ENCODE results near the gene MAGEA3.
"Not testable (repeated sequence)": the region's sequence is repeated elsewhere in the genome, so short reads cannot be mapped to it uniquely, and the experiment has no call there.

Gene MAGEA3, protein sequence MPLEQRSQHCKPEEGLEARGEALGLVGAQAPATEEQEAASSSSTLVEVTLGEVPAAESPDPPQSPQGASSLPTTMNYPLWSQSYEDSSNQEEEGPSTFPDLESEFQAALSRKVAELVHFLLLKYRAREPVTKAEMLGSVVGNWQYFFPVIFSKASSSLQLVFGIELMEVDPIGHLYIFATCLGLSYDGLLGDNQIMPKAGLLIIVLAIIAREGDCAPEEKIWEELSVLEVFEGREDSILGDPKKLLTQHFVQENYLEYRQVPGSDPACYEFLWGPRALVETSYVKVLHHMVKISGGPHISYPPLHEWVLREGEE

GRCh38 chrX:152697952-152698931 is at the start of gene MAGEA3:
Gene MAGEA3, plus strand, starts transcription at chrX:152698794. Its CDS starts 2,039 bp downstream, at chrX:152700833.
- DNase-seq: not testable (repeated sequence)

DNA sequence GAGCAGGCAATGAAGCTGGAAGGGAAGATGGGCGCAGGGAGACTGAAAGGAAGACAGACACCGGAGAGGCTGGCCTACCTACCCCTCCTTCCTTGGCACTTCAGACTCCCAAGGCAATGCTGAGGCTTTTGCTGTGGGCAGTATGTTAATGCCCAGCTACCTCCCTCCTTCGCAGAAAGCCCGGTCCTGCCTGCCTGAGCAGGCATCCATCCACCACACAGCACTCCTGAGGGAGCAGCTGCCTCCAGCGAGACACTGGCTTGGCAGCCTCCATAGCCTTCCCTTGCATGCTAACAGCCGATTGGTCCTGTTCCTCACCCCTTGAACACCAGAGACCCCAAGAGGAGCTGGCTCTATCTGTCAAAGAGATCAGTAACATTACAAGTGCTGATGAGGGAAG is 46.5 kb upstream of the MAGEA3 start:
- DNase-seq: no peak

DNA sequence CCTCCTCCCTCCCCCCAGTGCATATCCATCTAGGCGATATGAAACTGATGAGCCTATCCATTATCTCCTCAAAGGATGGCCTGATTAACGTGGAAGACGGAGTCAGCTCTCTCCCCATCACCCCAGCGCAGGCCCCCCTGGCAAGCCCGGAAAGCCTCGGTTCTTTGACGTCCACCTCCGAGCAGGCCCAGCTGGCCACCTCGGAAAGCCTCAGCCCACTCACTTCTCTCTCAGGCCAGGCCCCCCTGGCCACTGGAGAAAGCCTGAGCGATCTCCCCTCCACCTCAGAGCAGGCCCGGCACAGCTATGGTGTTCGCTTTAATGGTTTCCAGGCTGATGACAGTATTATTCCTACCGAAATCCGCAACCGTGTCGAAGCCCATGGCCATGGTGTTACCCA is 46.1 kb upstream of the MAGEA3 start:
- no peak for DNase-seq

DNA sequence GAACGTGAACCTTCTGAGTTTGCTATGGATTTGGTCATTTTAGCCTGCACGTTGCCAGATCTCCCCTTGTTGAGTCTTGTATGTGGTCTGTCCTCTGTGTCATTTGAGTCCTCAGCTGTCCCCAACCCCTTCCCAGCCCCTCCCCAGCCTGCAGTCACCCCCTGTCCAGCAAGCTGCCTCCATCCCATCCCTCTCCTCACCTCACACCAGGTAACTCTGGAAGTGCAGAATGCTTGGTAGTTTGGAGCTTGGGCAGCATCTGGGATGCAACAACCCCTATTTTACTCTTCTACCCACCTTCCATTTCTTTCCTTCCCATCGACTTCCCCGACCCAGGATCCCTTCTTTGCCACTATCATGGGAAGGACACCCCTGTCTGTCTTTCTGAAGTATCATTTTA is 42.5 kb upstream of the MAGEA3 start:
- no peak for DNase-seq

DNA sequence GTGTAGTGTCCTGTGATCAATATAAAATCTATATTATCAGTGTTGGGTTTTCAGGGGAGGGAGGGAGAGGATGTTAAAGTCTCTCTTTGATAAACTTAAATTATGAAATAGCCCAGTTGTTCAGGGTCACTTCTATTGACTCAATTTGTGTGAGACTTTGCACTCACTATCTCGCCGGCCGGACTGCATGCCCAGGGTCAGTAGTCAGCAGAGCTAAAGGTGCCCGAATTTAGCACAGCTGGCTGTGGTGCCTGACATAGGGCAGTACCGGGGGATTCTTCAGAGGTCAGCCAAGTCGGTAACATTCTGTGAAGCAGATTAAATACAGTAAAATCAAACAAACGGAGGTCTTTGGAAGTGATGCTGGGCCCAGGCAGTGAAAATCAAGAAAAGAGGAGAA is 41.7 kb upstream of the MAGEA3 start:
- no peak for DNase-seq

- no peak for DNase-seq
These were observed 40.3 kb upstream of the MAGEA3 start for GRCh38 chrX:152658302-152658701.

DNA sequence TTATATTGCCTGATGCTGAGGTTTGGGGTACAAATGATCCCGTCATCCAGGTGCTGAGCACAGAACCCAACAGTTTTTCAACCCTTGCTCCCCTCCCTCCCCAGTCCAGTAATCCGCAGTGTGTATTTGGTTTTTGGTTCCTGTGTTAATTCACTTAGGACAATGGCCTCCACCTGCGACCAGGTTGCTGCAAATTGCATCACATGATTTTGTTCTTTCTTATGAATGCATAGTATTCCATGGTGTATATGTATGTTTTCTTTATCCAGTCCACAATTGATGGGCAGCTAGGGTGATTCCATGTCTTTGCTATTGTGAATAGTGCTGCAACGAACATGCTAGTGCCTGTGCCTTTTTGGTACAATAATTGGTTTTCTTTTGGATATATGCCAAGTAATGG is 35.5 kb upstream of the MAGEA3 start:
- DNase-seq: no peak

DNA sequence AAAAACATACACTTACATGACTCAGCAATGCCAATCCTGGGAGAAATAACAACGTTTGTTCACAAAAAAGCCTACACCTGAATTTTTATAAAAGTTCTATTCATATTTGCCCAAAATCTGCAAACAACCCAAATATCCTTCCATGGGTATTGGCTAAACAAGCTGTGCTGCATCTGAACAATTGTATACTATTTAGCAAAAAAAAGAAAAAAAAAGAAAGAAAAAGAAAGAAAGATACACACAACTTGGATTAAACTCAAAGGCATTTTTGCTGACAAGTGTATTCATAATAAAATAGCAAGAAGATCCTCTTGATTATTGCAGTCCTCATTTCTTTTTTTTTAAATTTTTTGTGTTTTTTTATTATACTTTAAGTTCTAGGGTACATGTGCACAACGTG is 24.5 kb upstream of the MAGEA3 start:
- no peak for DNase-seq

DNA sequence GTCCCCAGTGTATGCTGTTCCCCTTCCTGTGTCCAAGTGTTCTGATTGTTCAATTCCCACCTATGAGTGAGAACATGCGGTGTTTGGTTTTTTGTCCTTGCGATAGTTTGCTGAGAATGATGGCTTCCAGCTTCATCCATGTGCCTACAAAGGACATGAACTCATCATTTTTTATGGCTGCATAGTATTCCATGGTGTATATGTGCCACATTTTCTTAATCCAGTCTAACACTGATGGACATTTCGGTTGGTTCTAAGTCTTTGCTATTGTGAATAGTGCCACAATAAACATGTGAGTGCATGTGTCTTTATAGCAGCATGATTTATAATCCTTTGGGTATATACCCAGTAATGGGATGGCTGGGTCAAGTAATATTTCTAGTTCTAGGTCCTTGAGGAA is 23.9 kb upstream of the MAGEA3 start:
- DNase-seq: not testable (repeated sequence)

DNA sequence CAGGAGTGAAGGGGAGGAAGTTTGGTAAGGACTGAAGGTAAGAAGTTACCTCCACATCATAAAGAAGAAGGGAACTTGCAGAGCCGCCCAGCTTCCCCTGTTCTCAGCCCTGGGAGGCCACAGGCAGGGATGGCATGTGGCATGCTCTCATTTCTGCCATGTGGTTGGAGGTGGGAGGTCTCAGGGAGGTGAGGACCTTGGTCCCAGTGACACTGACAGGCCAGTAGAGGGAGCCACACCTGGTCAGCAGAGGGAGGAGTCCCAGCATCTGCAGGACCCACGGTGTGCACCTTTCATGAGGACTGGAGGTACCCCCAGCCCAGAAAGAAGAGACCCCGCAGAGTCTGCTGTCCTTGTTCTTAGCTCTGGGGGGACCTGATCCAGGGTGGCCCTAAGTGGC is 17.6 kb upstream of the MAGEA3 start:
- DNase-seq: not testable (repeated sequence)

DNA sequence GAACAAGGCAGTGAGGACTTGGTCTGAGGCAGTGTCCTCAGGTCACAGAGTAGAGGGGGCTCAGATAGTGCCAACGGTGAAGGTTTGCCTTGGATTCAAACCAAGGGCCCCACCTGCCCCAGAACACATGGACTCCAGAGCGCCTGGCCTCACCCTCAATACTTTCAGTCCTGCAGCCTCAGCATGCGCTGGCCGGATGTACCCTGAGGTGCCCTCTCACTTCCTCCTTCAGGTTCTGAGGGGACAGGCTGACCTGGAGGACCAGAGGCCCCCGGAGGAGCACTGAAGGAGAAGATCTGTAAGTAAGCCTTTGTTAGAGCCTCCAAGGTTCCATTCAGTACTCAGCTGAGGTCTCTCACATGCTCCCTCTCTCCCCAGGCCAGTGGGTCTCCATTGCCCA is 1.8 kb downstream of the MAGEA3 start:
- DNase-seq: not testable (repeated sequence)

DNA sequence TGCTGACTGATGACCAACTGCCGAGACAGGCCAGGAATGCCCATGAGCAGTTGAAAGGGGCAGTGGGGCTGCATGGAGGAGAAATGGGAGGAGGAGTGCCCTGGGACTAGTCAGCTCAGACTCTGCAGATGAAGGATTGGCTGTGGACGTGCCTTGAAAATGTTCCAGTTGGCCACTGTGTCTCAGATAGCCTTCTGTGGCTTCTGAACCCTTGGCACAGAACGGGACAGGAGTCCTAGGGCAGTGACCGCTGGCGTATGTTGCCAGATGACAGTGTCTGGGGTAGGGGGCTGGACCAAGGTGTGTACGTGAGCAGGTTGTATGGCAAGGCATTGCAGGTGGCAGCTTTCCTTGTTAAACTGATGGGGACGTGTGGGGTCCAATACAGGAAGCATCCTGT is 7.9 kb downstream of the MAGEA3 start:
- DNase-seq: not testable (repeated sequence)

DNA sequence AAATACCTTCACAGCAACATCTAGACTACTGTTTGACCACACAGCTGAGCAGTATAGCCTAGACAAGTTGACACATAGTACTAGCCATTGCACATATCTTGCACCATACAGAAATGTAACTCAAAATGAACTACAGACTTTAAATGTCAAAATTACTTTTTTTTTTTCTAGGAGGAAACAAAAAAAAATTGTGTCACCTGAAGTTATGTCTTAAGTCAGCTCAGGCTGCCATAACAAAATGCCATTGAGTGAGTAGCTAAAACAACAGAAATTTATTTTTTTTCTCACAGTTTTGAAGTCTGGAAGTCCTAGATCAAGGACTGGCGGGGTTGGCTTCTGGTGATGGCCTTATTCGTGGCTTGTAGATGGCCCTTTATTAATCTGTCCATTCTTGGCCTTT is 10.6 kb downstream of the MAGEA3 start, which contains the start of gene CSAG2:
Gene CSAG2, minus strand, starts transcription at position 101 of the 400 bp plus-strand sequence. CDS start 161 bp downstream, outside the sequence.
- DNase-seq: not testable (repeated sequence)

DNA sequence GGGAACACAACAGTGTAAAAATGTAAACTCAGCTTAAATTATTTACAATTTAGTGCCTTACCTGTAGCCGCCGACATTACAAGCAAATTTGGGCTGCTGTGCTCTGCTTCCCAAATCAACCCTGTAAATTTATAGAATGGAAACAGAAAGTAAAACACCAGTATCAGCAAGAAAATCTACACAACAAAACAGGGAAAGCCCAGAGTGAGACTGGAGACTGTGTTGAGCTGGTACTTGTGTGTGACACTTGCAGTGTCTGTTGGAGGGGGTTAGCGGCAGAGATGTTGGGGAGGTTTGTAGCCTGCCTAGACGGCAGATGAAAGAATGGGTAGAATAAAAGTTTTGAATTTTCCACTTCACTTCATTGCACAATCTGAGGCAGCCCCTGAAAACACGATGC is 14.6 kb downstream of the MAGEA3 start:
- DNase-seq: not testable (repeated sequence)

DNA sequence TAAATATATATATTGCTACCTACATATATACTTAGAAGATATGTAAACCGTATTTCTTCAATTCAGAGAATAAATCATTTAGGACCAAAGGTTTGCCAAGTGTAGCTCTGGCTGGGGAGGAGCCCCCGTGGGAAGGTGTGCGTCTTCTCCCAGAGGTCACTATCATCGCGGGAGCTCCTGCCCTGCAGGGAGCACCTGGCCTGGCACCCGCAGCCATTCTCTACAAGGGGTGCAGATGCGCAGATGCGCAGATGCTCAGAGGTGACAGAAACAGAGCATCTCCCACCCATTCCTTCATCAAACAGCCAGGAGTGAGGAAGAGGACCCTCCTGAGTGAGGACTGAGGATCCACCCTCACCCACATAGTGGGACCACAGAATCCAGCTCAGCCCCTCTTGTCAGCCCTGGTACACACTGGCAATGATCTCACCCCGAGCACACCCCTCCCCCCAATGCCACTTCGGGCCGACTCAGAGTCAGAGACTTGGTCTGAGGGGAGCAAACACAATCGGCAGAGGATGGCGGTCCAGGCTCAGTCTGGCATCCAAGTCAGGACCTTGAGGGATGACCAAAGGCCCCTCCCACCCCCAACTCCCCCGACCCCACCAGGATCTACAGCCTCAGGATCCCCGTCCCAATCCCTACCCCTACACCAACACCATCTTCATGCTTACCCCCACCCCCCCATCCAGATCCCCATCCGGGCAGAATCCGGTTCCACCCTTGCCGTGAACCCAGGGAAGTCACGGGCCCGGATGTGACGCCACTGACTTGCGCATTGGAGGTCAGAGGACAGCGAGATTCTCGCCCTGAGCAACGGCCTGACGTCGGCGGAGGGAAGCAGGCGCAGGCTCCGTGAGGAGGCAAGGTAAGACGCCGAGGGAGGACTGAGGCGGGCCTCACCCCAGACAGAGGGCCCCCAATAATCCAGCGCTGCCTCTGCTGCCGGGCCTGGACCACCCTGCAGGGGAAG is 15.5 kb downstream of the MAGEA3 start, which contains the start of gene MAGEA2B:
Gene MAGEA2B, plus strand, starts transcription at position 814 of the 973 bp plus-strand sequence. CDS start 2,479 bp downstream, outside the sequence.
- DNase-seq: not testable (repeated sequence)

DNA sequence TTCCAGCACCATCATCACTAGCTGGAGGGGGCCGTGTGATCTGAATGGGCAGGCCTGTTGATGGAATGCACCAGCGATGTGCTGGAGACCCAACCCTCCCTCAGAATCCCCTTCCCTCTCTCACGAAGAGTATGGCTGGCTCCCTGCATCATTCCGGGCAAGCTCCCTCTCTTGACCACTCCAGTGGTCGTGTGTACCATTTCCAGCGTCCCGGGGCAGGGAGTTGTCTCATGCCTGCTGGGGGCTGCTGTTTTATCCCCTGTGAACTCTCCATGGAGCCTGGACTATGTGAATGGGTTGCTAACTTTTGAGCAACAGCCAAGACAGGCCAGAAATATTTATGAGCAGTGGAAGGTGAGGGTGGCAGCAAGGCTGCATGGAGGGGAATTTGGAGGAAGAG is 26.8 kb downstream of the MAGEA3 start:
- no peak for DNase-seq

- no peak for DNase-seq
These were observed 34.8 kb downstream of the MAGEA3 start, which contains the start of the genes CSAG1 and MAGEA12 for GRCh38 chrX:152733261-152733975. Gene CSAG1, minus strand, starts transcription at chrX:152733721. Its CDS starts 1,261 bp downstream, at chrX:152732460. Gene MAGEA12, plus strand, starts transcription at chrX:152733757. Its CDS starts 2,405 bp downstream, at chrX:152736162.

DNA sequence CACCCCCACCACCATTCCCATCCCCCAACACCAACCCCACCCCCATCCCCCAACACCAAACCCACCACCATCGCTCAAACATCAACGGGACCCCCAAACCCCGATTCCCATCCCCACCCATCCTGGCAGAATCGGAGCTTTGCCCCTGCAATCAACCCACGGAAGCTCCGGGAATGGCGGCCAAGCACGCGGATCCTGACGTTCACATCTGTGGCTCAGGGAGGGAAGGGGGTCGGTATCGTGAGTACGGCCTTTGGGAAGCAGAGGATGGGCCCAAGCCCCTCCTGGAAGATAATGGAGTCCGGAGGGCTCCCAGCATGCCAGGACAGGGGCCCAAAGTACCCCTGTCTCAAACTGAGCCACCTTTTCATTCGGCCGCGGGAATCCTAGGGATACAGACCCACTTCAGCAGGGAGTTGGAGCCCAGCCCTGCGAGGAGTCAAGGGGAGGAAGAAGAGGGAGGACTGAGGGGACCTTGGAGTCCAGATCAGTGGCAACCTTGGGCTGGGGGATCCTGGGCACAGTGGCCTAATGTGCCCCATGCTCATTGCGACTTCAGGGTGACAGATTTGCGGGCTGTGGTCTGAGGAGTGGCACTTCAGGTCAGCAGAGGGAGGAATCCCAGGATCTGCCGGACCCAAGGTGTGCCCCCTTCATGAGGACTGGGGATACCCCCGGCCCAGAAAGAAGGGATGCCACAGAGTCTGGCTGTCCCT is 35.7 kb downstream of the MAGEA3 start:
- DNase-seq: not testable (repeated sequence)

DNA sequence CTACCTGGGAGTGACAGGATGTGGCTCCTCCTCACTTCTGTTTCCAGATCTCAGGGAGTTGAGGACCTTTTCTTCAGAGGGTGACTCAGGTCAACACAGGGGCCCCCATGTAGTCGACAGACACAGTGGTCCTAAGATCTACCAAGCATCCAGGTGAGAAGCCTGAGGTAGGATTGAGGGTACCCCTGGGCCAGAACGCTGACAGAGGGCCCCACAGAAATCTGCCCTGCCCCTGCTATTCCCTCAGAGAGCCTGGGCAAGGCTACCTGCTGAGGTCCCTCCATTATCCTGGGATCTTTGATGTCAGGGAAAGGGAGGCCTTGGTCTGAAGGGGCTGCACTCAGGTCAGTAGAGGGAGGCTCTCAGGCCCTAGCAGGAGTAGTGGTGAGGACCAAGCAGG is 36.5 kb downstream of the MAGEA3 start:
- no peak for DNase-seq

- DNase-seq: no peak
These were observed 37.4 kb downstream of the MAGEA3 start for GRCh38 chrX:152735860-152736511.
